NCI-H2171 treated with DMSO at 0.1 percent for 48 hours (cell line): Measurements from ENCODE around the gene P3H3.
"Not testable (repeated sequence)": the region's sequence is repeated elsewhere in the genome, so short reads cannot be mapped to it uniquely, and the experiment has no call there.

ENCODE experiments used
- DNase-seq: peaks from one replicate; lab custom pipeline; 2025; lab: John Stamatoyannopoulos, UW

Gene P3H3

GRCh38 chr12:6846316-6846869 is 18.2 kb downstream of the P3H3 start:
- no peak for DNase-seq

GRCh38 chr12:6847676-6848075 is 19.5 kb downstream of the P3H3 start:
- DNase-seq = no peak

- DNase-seq = no peak
Observed at GRCh38 chr12:6849427-6849826, 21.2 kb downstream of the P3H3 start.

GRCh38 chr12:6849976-6850560 is 21.9 kb downstream of the P3H3 start:
- no peak for DNase-seq

GRCh38 chr12:6850796-6851152 is 22.6 kb downstream of the P3H3 start:
- DNase-seq = no peak

GRCh38 chr12:6851153-6851920 is 23.1 kb downstream of the P3H3 start, which contains the start of gene CDCA3:
TSS of gene CDCA3 (minus strand) at chr12:6851286. CDS start at chr12:6850952, 334 bp downstream.
- peak; percentile 100 for DNase-seq

- DNase-seq = peak; percentile 100
Observed at GRCh38 chr12:6851921-6852650, 23.9 kb downstream of the P3H3 start, which contains the start of gene USP5. TSS of gene USP5 (plus strand) at chr12:6852150. CDS start at chr12:6852180, 30 bp downstream.

- peak; percentile 100 for DNase-seq
Observed at GRCh38 chr12:6852651-6853354, 24.6 kb downstream of the P3H3 start.

GRCh38 chr12:6853626-6854025 is 25.4 kb downstream of the P3H3 start:
- no peak for DNase-seq

- no peak for DNase-seq
Observed at GRCh38 chr12:6854036-6854435, 25.8 kb downstream of the P3H3 start.

- no peak for DNase-seq
Observed at GRCh38 chr12:6855322-6855721, 27.1 kb downstream of the P3H3 start.

GRCh38 chr12:6858799-6859198 is 30.6 kb downstream of the P3H3 start:
- no peak for DNase-seq

GRCh38 chr12:6860116-6860515 is 31.9 kb downstream of the P3H3 start:
- no peak for DNase-seq

- DNase-seq = no peak
Observed at GRCh38 chr12:6860942-6861341, 32.7 kb downstream of the P3H3 start.

GRCh38 chr12:6861391-6861790 is 33.2 kb downstream of the P3H3 start:
- no peak for DNase-seq

GRCh38 chr12:6863033-6863432 is 34.8 kb downstream of the P3H3 start:
- no peak for DNase-seq

GRCh38 chr12:6863586-6864321 is 35.5 kb downstream of the P3H3 start:
- DNase-seq = no peak

GRCh38 chr12:6865307-6865706 is 37.1 kb downstream of the P3H3 start:
- not testable (repeated sequence) for DNase-seq

GRCh38 chr12:6866163-6866919 is 38.1 kb downstream of the P3H3 start:
- no peak for DNase-seq

- no peak for DNase-seq
Observed at GRCh38 chr12:6866920-6867412, 38.8 kb downstream of the P3H3 start.
